ENCODE data around the gene DCC. TPM values are rescaled to one million over a fixed set of nuclear protein-coding genes. Genes with fewer than 3 reads are reported as not detected.

DCC gene
- total and polyA plus RNA-seq, 2 donors (not counting 1 experiment from before 2014, with no cell fraction given), result not detected

GRCh38 chr18:52462853-52463252 lies 122.9 kb downstream of the DCC start:
- H3K27me3 ChIP-seq (replicated peaks in 1 of 4; ENCODE audit: control extremely low read depth in 1 of 4, control insufficient read depth in 3 of 4, insufficient read depth in 4 of 4, low read length in 3 of 4), result no peaks in the 10 kb centered on the region
- intact Hi-C loops (cut with micrococcal nuclease), result no loop called here
- POLR2A ChIA-PET, result no interaction called here
- H3K27me3 Mint-ChIP-seq, result no peaks in the 10 kb centered on the region
- DNase-seq (no peak), ATAC-seq (ENCODE audit: low read depth) (no peak)
- 84% methylated on average over 2 of the region's 4 CpGs for WGBS (ENCODE audit: insufficient coverage)
- no peak overlapping the region for H3K9ac ChIP-seq (ENCODE audit: low read length)
- H3K4me3 ChIP-seq (ENCODE audit: control extremely low read depth in 1 of 5, extremely low read depth in 1 of 5, insufficient read depth in 1 of 5, low read depth in 2 of 5, low read length in 4 of 5), result no peak overlapping the region
- H3K4me1 ChIP-seq (ENCODE audit: control insufficient read depth in 2 of 2, insufficient read depth in 2 of 2, low read length in 2 of 2), result no peaks in the 10 kb centered on the region
- H3K9me3 Mint-ChIP-seq (ENCODE audit: insufficient read depth), result peaks cover 5% of the 10 kb centered on the region
- H4K20me1 ChIP-seq (ENCODE audit: control insufficient read depth, insufficient read depth, low read length, poor library complexity, severe bottlenecking), result no peaks in the 10 kb centered on the region
- H3K79me2 ChIP-seq (ENCODE audit: control insufficient read depth, insufficient read depth, low read length), result no peaks in the 10 kb centered on the region
- H3K27ac Mint-ChIP-seq, result no peak overlapping the region
- no peaks in the 10 kb centered on the region for H3K4me1 Mint-ChIP-seq
- CTCF ChIA-PET, result no interaction called here
- H3K27ac ChIP-seq (ENCODE audit: low read length in 2 of 2), result no peak overlapping the region
- H2AFZ ChIP-seq (ENCODE audit: insufficient read depth, low read depth, low read length, poor library complexity, severe bottlenecking), result no peak overlapping the region
- no peak overlapping the region for H3K4me2 ChIP-seq (replicated peaks; ENCODE audit: low read depth, low read length, poor library complexity, severe bottlenecking)
- TF ChIP-seq EZH2 (IDR thresholded peaks at IDR 0.05; ENCODE audit: borderline replicate concordance, insufficient read depth, low read depth, low read length, poor library complexity, severe bottlenecking) (no peak), CTCF (IDR thresholded peaks at IDR 0.05) (no peak)
- H3K9me3 ChIP-seq (ENCODE audit: control extremely low read depth in 1 of 3, control insufficient read depth in 2 of 3, insufficient read depth in 1 of 3, low read length in 2 of 3), result no peaks in the 10 kb centered on the region
- no peak overlapping the region for H3K4me3 Mint-ChIP-seq
- no peaks in the 10 kb centered on the region for H3K36me3 ChIP-seq (replicated peaks in 1 of 2; ENCODE audit: control extremely low read depth in 1 of 2, control insufficient read depth in 1 of 2, extremely low read depth in 1 of 2, insufficient read depth in 2 of 2, low read length in 1 of 2)

- no peaks in the 10 kb centered on the region for H3K79me2 ChIP-seq (ENCODE audit: control insufficient read depth, insufficient read depth, low read length)
- H3K36me3 ChIP-seq (replicated peaks in 1 of 2; ENCODE audit: control extremely low read depth in 1 of 2, control insufficient read depth in 1 of 2, extremely low read depth in 1 of 2, insufficient read depth in 2 of 2, low read length in 1 of 2), result no peaks in the 10 kb centered on the region
- Mint-ChIP-seq H3K27me3 (no peaks in the 10 kb centered on the region), H3K4me3 (no peak overlapping the region), H3K27ac (no peak overlapping the region), H3K4me1 (no peaks in the 10 kb centered on the region), H3K9me3 (ENCODE audit: insufficient read depth) (peaks cover 5% of the 10 kb centered on the region)
- 62% methylated on average over 3 of the region's 4 CpGs for WGBS (ENCODE audit: insufficient coverage)
- H3K27me3 ChIP-seq (replicated peaks in 1 of 4; ENCODE audit: control extremely low read depth in 1 of 4, control insufficient read depth in 3 of 4, insufficient read depth in 4 of 4, low read length in 3 of 4), result no peaks in the 10 kb centered on the region
- H3K4me2 ChIP-seq (replicated peaks; ENCODE audit: low read depth, low read length, poor library complexity, severe bottlenecking), result no peak overlapping the region
- no peak overlapping the region for H3K27ac ChIP-seq (ENCODE audit: low read length in 2 of 2)
- H2AFZ ChIP-seq (ENCODE audit: insufficient read depth, low read depth, low read length, poor library complexity, severe bottlenecking), result no peak overlapping the region
- intact Hi-C loops (cut with micrococcal nuclease), result no loop called here
- no peaks in the 10 kb centered on the region for H4K20me1 ChIP-seq (ENCODE audit: control insufficient read depth, insufficient read depth, low read length, poor library complexity, severe bottlenecking)
- H3K9ac ChIP-seq (ENCODE audit: low read length), result no peak overlapping the region
- no peaks in the 10 kb centered on the region for H3K4me1 ChIP-seq (ENCODE audit: control insufficient read depth in 2 of 2, insufficient read depth in 2 of 2, low read length in 2 of 2)
- no peak for DNase-seq
- TF ChIP-seq EZH2 (IDR thresholded peaks at IDR 0.05; ENCODE audit: borderline replicate concordance, insufficient read depth, low read depth, low read length, poor library complexity, severe bottlenecking) (no peak), CTCF (IDR thresholded peaks at IDR 0.05) (no peak)
- ChIA-PET CTCF (no interaction called here), POLR2A (no interaction called here)
- H3K4me3 ChIP-seq (ENCODE audit: control extremely low read depth in 1 of 5, extremely low read depth in 1 of 5, insufficient read depth in 1 of 5, low read depth in 2 of 5, low read length in 4 of 5), result no peak overlapping the region
- ATAC-seq (ENCODE audit: low read depth), result no peak
- no peaks in the 10 kb centered on the region for H3K9me3 ChIP-seq (ENCODE audit: control extremely low read depth in 1 of 3, control insufficient read depth in 2 of 3, insufficient read depth in 1 of 3, low read length in 2 of 3)
Measured at GRCh38 chr18:52465391-52465790, 125.4 kb downstream of the DCC start.

All from B cell (primary cell).